Epithelial cell of esophagus (primary cell): Measurements from ENCODE around the gene TUBA4A.

ENCODE experiments used
- DNase-seq: peaks from one replicate; pipeline ENCODE4 v3.0.0; 2010; ENCODE audit warnings: low read depth
- H3K4me3 ChIP-seq: 2 replicates; pipeline ENCODE4 v1.5.1; 2011; ENCODE audit warnings: mild to moderate bottlenecking, low read length, control low read depth
- CTCF ChIP-seq: IDR thresholded peaks from 2 replicates; pipeline ENCODE4 v1.5.1; 2011; ENCODE audit warnings: low read depth, mild to moderate bottlenecking, low read length, control low read depth, inconsistent platforms; ENCODE audit not compliant: insufficient read depth; ENCODE audit errors: missing control alignments

The TUBA4A gene

DNA sequence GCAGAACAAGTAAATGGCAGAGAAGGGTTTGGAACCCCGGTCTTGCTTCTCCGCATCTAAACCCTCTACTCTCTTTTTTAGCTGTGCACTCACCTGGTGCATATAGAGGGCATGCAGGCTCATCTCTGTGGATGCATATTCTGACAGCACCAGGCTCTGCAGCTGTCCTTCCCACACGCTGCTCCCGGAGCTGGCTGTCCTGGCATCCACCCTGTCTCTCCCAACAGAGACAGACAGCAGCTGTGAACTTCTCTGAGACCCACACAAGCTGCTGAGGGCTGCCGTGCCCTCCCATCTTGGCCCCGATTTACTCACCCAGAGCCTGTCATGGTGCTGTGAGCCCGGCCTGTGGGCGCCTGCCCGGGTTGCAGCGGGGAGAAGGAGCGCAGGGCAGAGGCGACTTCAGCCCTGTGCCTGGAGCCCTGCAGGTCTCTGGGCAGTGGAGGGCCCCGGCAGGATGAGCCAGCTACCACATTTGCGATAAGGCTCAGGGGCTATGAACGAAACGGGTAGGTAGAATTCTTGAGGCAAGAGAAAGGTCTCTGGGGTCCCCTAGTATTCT is 31.7 kb downstream of the TUBA4A start:
- no peak overlapping the region for H3K4me3 ChIP-seq
- DNase-seq = no peak
- TF ChIP-seq CTCF = no peak

DNA sequence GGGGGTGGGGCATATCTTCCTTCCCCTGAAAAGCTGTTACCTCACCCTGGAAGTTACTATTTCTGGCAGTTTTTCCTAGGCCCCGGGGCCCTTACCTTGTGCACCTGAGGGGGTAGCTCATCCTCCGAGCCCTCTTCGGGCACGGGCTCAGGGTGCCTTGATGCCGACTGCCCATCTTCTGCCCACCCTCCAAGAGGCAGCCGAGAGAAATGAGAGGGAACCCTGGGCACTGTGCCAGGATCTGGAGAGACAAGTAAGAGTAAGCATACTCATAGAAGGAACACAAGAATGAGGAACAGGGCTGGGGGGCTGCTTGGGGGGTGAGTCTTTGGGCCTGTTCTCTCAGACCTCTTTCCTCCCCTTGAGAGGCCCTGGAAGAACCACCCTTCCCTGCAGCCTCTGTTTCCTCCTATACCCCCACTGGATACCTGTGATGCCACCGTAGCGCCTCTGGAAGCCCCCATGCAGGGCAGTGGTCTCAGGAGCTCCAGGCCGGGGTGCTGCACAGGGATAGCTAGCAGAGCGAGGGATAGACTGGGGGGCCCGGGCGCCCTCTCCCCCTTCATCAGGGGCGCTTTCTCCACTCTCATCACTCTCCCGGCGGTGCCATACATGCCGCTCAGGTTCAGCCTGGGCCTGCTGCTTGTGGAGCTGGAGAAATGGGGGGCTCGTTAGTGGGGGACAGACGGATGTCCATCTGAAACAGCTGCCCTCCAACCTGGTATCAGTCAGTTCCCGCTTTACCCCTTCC is 32.9 kb downstream of the TUBA4A start:
- no peak overlapping the region for H3K4me3 ChIP-seq
- DNase-seq = no peak
- TF ChIP-seq CTCF = no peak

- TF ChIP-seq CTCF = no peak
- DNase-seq = no peak
- no peak overlapping the region for H3K4me3 ChIP-seq
These were observed 33.8 kb downstream of the TUBA4A start for GRCh38 chr2:219219784-219220532.

DNA sequence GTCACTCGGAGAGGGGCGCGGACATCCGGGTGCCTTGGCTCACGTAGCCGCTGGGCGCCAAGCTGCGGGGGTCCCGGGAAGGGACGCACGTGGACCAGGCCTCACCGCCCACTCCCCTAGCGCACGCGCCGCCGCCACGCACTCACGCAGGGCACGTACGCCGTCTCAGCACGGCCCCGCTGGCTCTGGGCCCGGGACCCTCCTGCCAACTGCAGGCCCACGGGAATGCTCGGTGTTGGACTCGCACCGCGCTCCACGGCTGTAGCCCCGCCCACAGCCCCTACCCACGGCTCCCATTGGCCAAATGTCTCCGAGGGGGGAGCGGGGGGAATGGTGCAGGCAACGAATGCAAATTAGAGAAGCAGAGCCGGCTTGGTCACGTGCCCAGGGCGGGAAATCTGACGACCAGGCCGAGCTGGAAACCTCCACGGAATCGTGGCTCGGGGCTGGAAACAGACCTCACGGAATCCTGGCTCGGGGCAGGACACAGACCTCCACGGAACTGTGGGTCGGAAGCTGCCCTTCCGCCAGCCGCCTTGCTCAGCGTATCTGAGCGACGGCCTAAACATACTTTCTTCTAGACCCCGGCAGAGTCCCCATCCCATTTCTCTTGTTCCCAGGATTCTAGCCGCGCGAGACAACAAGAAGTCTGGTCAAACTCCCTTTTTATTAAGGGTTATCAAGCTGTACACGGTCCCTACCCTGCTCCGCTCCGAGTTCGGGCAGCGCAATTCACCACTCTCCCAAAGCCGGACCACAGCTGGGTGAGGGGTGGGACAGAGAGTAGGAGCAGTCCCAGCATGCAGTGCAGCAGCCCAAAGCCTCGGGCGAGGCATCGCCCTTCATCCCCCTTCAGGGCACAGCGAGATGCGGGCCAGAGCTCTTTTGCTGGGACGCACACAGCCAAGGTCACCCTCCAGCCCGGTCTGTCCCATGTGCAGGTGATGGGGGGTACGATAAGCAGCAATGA is 34.7 kb downstream of the TUBA4A start, which contains the start of gene ABCB6:
TSS of gene ABCB6 (minus strand) at position 227 of the 970 bp plus-strand sequence. CDS start 285 bp downstream, outside the sequence.
- peak within 1 kb of the TSS; percentile 70 for H3K4me3 ChIP-seq
- no peak for TF ChIP-seq CTCF
- DNase-seq = peak; percentile 92

DNA sequence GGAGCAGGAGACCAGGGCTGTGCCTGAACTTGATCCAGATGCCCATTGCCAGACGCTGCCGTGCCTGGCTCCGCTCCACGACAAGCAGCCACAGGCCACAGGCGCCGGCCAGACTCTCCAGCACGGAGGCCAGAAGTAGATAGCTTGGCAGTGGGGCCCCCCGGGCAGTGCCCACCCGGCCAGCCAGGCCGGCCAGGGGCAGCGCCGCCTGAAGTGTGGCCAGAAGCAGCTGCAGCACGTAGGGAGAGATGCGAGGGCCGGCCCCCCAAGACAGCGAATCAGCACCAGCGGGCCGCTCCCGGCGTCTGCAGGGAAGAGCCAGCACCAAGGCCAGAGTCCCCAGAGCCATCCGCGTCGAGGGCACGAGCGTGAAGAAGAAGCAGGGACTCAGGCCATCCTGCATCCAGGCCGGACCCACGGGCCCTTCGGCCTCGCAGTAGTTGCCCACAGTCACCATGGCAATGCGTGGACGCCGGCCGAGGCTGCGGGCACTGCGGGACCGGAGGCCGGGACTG is 35.4 kb downstream of the TUBA4A start:
- no peak for TF ChIP-seq CTCF
- H3K4me3 ChIP-seq = peak overlapping the region; percentile 70
- DNase-seq = peak; percentile 75

- no peak for DNase-seq
- TF ChIP-seq CTCF = no peak
- no peak overlapping the region for H3K4me3 ChIP-seq
These were observed 37.2 kb downstream of the TUBA4A start for GRCh38 chr2:219216535-219216915.
